SK-N-SH treated with all-trans-retinoic acid at 6 μM for 48 hours (cell line): ENCODE measurements around the gene AUTS2.

ENCODE experiments used
- ESRRG ChIP-seq: fragments of 250-450 bp; sonication (Bioruptor Pico); IDR thresholded peaks from 2 replicates; pipeline ENCODE4 v1.6.1; 2021; ENCODE audit warnings: mild to moderate bottlenecking
- PPARA ChIP-seq: fragments of 250-450 bp; sonication (Bioruptor Pico); IDR thresholded peaks from 2 replicates; pipeline ENCODE4 v1.5.0; 2020; ENCODE audit warnings: mild to moderate bottlenecking, borderline replicate concordance
- ZFP30 ChIP-seq: fragments of 450-650 bp; formaldehyde crosslinking; IDR thresholded peaks from 2 replicates; pipeline ENCODE4 v1.5.0; 2022; ENCODE audit warnings: mild to moderate bottlenecking, moderate library complexity

- TF ChIP-seq ESRRG (CRISPR knock-in tag): no peak
- no peak for TF ChIP-seq ZFP30
- no peak for TF ChIP-seq PPARA (CRISPR knock-in tag)
Observed at GRCh38 chr7:70641882-70642281, 1043.6 kb downstream of the AUTS2 start.
